Right atrium auricular region (tissue), 2 donors: ENCODE measurements around the gene DNAAF8. TPM values are rescaled to one million over a fixed set of nuclear protein-coding genes. Genes with fewer than 3 reads are reported as not detected.

ENCODE experiments used
- DNase-seq: peaks from one replicate; pipeline ENCODE4 v3.0.0-alpha.2; 2019; ENCODE audit warnings: low spot score
- H3K27ac ChIP-seq, 2 donors: fragments of 200-600 bp; sonication (generic); 1 replicate in 1 of 2; 2 replicates in 1 of 2; pipeline ENCODE4 v1.5.1; 2016 to 2019
- H3K27me3 ChIP-seq, 2 donors: fragments of 200-600 bp; sonication (generic); one replicate each; pipeline versions ENCODE4 v1.5.1 to v1.6.0; 2017 to 2019
- H3K36me3 ChIP-seq: fragments of 200-600 bp; sonication (generic); one replicate; pipeline ENCODE4 v1.5.1; 2016
- H3K4me1 ChIP-seq, 2 donors: fragments of 200-600 bp; sonication (generic); one replicate each; pipeline versions ENCODE4 v1.5.1 to v1.6.0; 2017 to 2019
- H3K4me3 ChIP-seq, 2 donors: fragments of 200-600 bp; sonication (generic); 1 replicate in 1 of 2; 2 replicates in 1 of 2; pipeline ENCODE4 v1.5.1; 2017 to 2019; ENCODE audit warnings: mild to moderate bottlenecking in 1 of 2, moderate library complexity in 1 of 2
- H3K9me3 ChIP-seq, 2 donors: fragments of 200-600 bp; sonication (generic); one replicate each; pipeline ENCODE4 v1.5.1; 2019
- CTCF ChIP-seq, 2 donors: fragments of 200-600 bp; sonication (generic); IDR thresholded peaks; one replicate each; pipeline ENCODE4 v1.5.1; 2019; ENCODE audit warnings: antibody characterized with exemption in 2 of 2
- total RNA-seq, 2 donors: library from RNA; depleted of rRNA; stranded (reverse); fragments of >200 nt; gene quantifications; one replicate each; pipeline ENCODE4 v1.1.0, GENCODE V29; 2016

The DNAAF8 gene
- total RNA-seq, 2 donors from 2014 or later: 0.39 to 0.44 TPM

- no peaks in the 10 kb centered on the region for H3K9me3 ChIP-seq
- H3K4me1 ChIP-seq: no peaks in the 10 kb centered on the region
- no peak for DNase-seq
- peaks cover 66% of the 10 kb centered on the region for H3K36me3 ChIP-seq
- no peak overlapping the region for H3K27ac ChIP-seq
- no peak overlapping the region for H3K4me3 ChIP-seq
- no peak for TF ChIP-seq CTCF (IDR thresholded peaks at IDR 0.05)
- no peaks in the 10 kb centered on the region for H3K27me3 ChIP-seq
Observed at GRCh38 chr16:4704913-4705312, 29.4 kb upstream of the DNAAF8 start.

DNA sequence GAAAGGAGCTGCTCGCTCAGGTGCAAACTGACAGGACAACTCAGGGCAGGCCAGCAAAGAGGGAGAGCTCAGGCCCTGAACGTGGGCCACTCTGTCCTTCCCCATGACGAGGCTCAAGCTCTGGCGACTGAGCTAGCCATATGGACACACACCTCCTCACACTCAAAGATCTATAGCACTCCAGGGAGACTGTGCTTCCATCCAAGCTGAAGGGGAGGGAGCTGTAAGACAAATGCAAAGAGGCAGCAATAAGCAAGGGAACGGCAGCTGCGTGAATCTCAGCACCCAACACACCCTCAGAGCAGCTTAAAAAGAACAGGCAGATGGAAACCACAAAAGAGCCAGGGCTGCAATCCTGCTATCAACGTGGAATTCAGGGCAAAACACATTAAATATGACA is 27.5 kb upstream of the DNAAF8 start:
- Histone ChIP-seq H3K4me3 (no peak overlapping the region), H3K9me3 (no peaks in the 10 kb centered on the region), H3K27me3 (no peaks in the 10 kb centered on the region), H3K4me1 (no peaks in the 10 kb centered on the region), H3K36me3 (peaks cover 50% of the 10 kb centered on the region), H3K27ac (no peak overlapping the region)
- no peak for DNase-seq
- no peak for TF ChIP-seq CTCF (IDR thresholded peaks at IDR 0.05)

DNA sequence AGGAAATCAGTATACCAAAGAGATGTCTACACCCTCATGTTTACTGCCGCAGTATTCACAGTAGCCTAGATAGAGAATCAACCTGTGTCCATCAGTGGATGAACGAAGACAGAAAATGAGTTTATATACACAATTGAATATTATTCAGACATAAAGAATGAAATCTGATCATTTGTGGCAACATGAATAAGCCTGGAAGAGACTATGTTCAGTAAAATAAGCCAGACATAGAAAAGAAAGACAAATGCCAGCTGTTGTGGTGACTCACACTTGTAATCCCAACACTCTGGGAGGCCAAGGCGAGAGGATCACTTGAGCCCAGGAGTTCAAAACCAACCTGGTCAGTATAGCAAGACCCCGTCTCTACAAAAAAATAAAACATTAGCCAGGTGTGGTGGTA is 24.9 kb upstream of the DNAAF8 start:
- no peaks in the 10 kb centered on the region for H3K27me3 ChIP-seq
- no peak overlapping the region for H3K4me3 ChIP-seq
- no peak overlapping the region for H3K27ac ChIP-seq
- TF ChIP-seq CTCF (IDR thresholded peaks at IDR 0.05): no peak
- no peaks in the 10 kb centered on the region for H3K4me1 ChIP-seq
- H3K9me3 ChIP-seq: no peaks in the 10 kb centered on the region
- H3K36me3 ChIP-seq: peaks cover 42% of the 10 kb centered on the region
- no peak for DNase-seq

- H3K36me3 ChIP-seq: peaks cover 27% of the 10 kb centered on the region
- no peak for DNase-seq
- H3K9me3 ChIP-seq: no peaks in the 10 kb centered on the region
- TF ChIP-seq CTCF (IDR thresholded peaks at IDR 0.05): no peak
- no peaks in the 10 kb centered on the region for H3K27me3 ChIP-seq
- H3K4me3 ChIP-seq: no peak overlapping the region
- no peaks in the 10 kb centered on the region for H3K4me1 ChIP-seq
- H3K27ac ChIP-seq: no peak overlapping the region
Observed at GRCh38 chr16:4713663-4714501, 20.5 kb upstream of the DNAAF8 start.

DNA sequence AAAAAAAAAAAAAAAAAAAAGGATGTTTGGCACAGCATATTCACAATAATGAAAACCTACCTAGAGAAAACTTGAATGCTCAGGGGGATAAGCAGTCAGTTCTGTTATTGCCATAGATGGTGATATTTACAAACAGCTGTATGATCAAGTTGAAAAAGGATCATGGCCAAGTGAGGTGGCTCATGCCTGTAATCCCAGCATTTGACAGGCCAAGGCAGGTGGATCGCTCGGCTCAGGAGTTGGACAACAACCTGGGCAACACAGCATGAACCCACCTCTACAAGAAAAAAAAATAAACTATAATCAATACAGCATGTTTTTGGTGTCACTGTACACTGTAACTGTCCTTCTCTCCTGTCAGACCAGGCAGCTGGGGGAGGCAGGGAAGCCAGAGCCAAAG is 19.3 kb upstream of the DNAAF8 start:
- H3K36me3 ChIP-seq: peaks cover 19% of the 10 kb centered on the region
- no peak for TF ChIP-seq CTCF (IDR thresholded peaks at IDR 0.05)
- H3K27me3 ChIP-seq: no peaks in the 10 kb centered on the region
- no peak overlapping the region for H3K27ac ChIP-seq
- no peaks in the 10 kb centered on the region for H3K4me1 ChIP-seq
- DNase-seq: no peak
- no peaks in the 10 kb centered on the region for H3K9me3 ChIP-seq
- H3K4me3 ChIP-seq: no peak overlapping the region

- Histone ChIP-seq H3K36me3 (peaks cover 17% of the 10 kb centered on the region), H3K4me3 (no peak overlapping the region), H3K4me1 (no peaks in the 10 kb centered on the region), H3K9me3 (no peaks in the 10 kb centered on the region), H3K27ac (no peak overlapping the region), H3K27me3 (no peaks in the 10 kb centered on the region)
- TF ChIP-seq CTCF (IDR thresholded peaks at IDR 0.05): no peak
- DNase-seq: no peak
Observed at GRCh38 chr16:4718466-4718865, 15.9 kb upstream of the DNAAF8 start.
